Colonic mucosa (tissue), 4 donors: ENCODE data around the gene IZUMO2. TPM values are rescaled to one million over a fixed set of nuclear protein-coding genes. Genes with fewer than 3 reads are reported as not detected.
"Not testable (repeated sequence)": the region's sequence is repeated elsewhere in the genome, so short reads cannot be mapped to it uniquely, and the experiment has no call there.

Source experiments
- DNase-seq: peaks from one replicate; pipeline ENCODE4 v3.0.0-alpha.2; 2020
- H3K27ac ChIP-seq: fragments of 200-600 bp; one replicate; pipeline ENCODE4 v1.8.0; 2021
- H3K27me3 ChIP-seq: fragments of 200-600 bp; one replicate; pipeline ENCODE4 v1.8.0; 2021
- H3K36me3 ChIP-seq: fragments of 200-600 bp; one replicate; pipeline ENCODE4 v1.8.0; 2021
- H3K4me1 ChIP-seq: fragments of 200-600 bp; one replicate; pipeline ENCODE4 v1.8.0; 2021; ENCODE audit warnings: mild to moderate bottlenecking
- H3K4me3 ChIP-seq: fragments of 200-600 bp; one replicate; pipeline ENCODE4 v1.8.0; 2021
- H3K9ac ChIP-seq, 2 donors: one replicate each; pipeline ENCODE4 v1.7.0; 2013; ENCODE audit warnings: control low read depth in 2 of 2, low read depth in 2 of 2, low read length in 2 of 2
- H3K9me3 ChIP-seq: fragments of 200-600 bp; one replicate; pipeline ENCODE4 v1.8.0; 2021
- intact Hi-C: fragments of 100-400 bp; cut with DNase I; formaldehyde crosslinking; loops from one replicate; pipeline ENCODE4 v1.14.1; 2022
- total RNA-seq, 2 donors: library from RNA; stranded (reverse); fragmentation: NEBNext Ultra II Directional in 1 of 2; extraction: Animal tissue kit (Norgen Biotek cat#: 25700) in 1 of 2; gene quantifications; one replicate each; pipeline ENCODE4 v1.2.1, GENCODE V29; 2021
- donor health status: healthy.
- donor health status: DM: no; HTN: no; CAD: no.
- donor health status: DM: no; HTN: no; CAD: no.

IZUMO2 gene
- total RNA-seq, 2 donors from 2014 or later: 0.49 TPM; not detected in 1

- H3K27ac ChIP-seq, H3K9ac ChIP-seq, DNase-seq, H3K36me3 ChIP-seq, H3K9me3 ChIP-seq, H3K4me1 ChIP-seq, intact Hi-C loops, H3K4me3 ChIP-seq: not testable (repeated sequence)
- peaks cover 12% of the 10 kb centered on the region for H3K27me3 ChIP-seq
Measured at GRCh38 chr19:50134777-50135719, 28.0 kb downstream of the IZUMO2 start.

GRCh38 chr19:50133518-50134492 is 29.3 kb downstream of the IZUMO2 start:
- H3K27ac ChIP-seq, DNase-seq, H3K9ac ChIP-seq, H3K36me3 ChIP-seq, H3K9me3 ChIP-seq, intact Hi-C loops, H3K4me3 ChIP-seq, H3K4me1 ChIP-seq: not testable (repeated sequence)
- peaks cover 12% of the 10 kb centered on the region for H3K27me3 ChIP-seq

- not testable (repeated sequence) for H3K9me3 ChIP-seq, H3K27me3 ChIP-seq
Measured at GRCh38 chr19:50104012-50104411, 59.1 kb downstream of the IZUMO2 start.

GRCh38 chr19:50103405-50103804 is 59.7 kb downstream of the IZUMO2 start:
- H3K9me3 ChIP-seq, H3K4me1 ChIP-seq, H3K36me3 ChIP-seq, H3K4me3 ChIP-seq, intact Hi-C loops, H3K27me3 ChIP-seq, H3K27ac ChIP-seq, H3K9ac ChIP-seq: not testable (repeated sequence)
- DNase-seq: peak; percentile 28

More at GRCh38 chr19:50104012-50104411, 59.1 kb downstream of the IZUMO2 start:
- H3K9ac ChIP-seq, H3K4me1 ChIP-seq, H3K27ac ChIP-seq, DNase-seq, H3K36me3 ChIP-seq, intact Hi-C loops, H3K4me3 ChIP-seq: not testable (repeated sequence)

Other genes starting within 250 kb of the IZUMO2 start
- gene ATF5, start 234.1 kb downstream of the IZUMO2 start, total RNA-seq: 10 to 100 TPM; 16.7 to 24.7 TPM
- 10 to 100 TPM; 34.8 to 59.8 TPM for gene NUP62, start 233.8 kb downstream of the IZUMO2 start, total RNA-seq
- under 1 TPM; 0.32 to 0.45 TPM for gene SIGLEC11, start 202.1 kb downstream of the IZUMO2 start, total RNA-seq
- gene VRK3, start 137.9 kb downstream of the IZUMO2 start, total RNA-seq: 10 to 100 TPM; 50.0 to 77.7 TPM
- gene ZNF473, start 137.3 kb downstream of the IZUMO2 start, total RNA-seq: 1 to 10 TPM; 5.9 to 7.6 TPM
- 100 to 1,000 TPM; 506 to 509 TPM for gene MYH14, start 40.3 kb upstream of the IZUMO2 start, total RNA-seq
- 1 to 10 TPM in 1 of 2 donors, under 1 TPM in 1; 0.61 to 1.0 TPM for gene KCNC3, start 166.1 kb upstream of the IZUMO2 start, total RNA-seq
- gene NAPSA, start 202.4 kb upstream of the IZUMO2 start, total RNA-seq: 1 to 10 TPM; 1.9 to 6.1 TPM
- 10 to 100 TPM; 57.9 to 60.0 TPM for gene NR1H2, start 213.2 kb upstream of the IZUMO2 start, total RNA-seq
- 10 to 100 TPM; 26.2 to 76.3 TPM for gene POLD1, start 221.1 kb upstream of the IZUMO2 start, total RNA-seq